Stimulated activated CD4-positive, alpha-beta T cell treated with anti-CD3 and anti-CD28 coated beads, Interleukin-12 subunit alpha, Interleukin-12 subunit beta, amount 100 ng/mL, for 24 hours (primary cell): ENCODE data around the gene TMEM178B.

Source experiments
- DNase-seq, 2 experiments: peaks; one replicate each; pipeline ENCODE4 v3.0.0-alpha.2; 2020; ENCODE audit warnings: low read depth in 2 of 2

The TMEM178B gene

GRCh38 chr7:141221007-141221612, 147.2 kb downstream of the TMEM178B start:
- no peak for DNase-seq

DNA sequence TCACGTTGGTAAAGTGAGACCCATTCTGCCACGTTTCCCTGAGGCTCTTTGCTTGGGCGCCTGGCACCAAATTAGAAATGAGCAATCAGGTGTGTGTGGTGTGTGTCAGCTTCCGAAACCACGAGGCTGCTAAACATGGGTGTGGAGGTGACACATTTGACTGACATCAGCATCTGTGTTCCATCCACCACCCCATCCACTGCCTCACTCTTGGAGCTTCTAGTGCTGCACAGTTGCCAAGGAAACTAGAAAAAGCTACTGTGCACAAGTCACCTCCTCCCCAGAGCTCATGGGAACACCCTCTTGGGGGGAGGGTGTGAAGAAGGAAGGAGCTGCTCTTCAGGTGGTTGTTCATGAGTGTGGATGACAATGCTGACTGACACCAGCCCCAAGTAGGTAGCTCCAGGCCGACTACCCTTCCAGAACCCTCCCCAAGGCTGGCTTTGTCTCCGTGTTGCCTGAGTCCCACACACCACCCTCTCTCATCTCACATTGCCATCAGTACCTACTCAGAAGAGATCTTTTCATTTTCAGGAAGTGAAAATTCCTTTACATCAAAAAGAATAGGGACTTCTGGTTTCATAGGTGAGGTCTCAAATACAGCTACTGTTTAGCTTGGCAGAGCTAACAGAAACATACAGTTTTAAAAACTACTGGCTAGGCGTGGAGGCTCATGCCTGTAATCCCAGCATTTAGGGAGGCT, 152.2 kb downstream of the TMEM178B start:
- DNase-seq, result no peak

- DNase-seq, result no peak
Measured at GRCh38 chr7:141227454-141227853, 153.6 kb downstream of the TMEM178B start.

GRCh38 chr7:141228482-141228881, 154.6 kb downstream of the TMEM178B start:
- no peak for DNase-seq

DNA sequence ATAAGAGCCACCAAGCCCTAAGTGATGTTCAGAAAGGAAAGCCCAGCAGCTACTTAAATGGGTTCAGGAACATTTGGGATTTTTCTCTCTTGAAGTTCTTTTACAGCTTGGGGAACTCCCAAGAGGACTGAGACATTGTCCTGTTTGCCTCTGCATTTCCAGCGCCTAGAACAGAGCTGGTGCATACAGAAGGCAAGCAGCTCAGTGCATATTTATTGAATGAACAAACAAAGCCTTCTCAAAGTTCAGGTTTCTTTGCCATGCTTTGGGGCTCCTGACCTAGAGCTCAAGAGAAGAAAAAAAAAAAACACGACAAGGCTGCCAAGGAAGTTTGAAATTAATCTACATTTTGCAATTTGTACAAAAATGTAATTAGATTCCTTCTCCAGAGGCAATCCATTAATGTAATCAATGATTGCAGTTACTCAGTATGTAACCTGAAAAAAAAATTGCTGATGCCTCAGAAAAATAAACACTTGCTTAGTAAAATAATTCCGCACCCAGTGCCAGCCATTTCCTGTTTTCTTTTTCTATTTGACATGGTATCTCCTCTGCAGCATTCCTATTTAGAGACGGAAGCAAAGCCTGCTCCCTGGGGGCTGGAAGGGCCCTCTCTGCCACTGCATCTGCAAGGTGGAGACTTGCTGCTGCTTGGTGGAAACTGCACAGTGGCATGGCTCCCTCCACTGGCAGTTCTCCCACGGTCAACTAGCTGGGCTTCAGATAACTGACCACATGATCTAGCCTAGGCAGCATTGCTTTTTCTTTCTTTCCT, 157.3 kb downstream of the TMEM178B start:
- DNase-seq, result no peak

DNA sequence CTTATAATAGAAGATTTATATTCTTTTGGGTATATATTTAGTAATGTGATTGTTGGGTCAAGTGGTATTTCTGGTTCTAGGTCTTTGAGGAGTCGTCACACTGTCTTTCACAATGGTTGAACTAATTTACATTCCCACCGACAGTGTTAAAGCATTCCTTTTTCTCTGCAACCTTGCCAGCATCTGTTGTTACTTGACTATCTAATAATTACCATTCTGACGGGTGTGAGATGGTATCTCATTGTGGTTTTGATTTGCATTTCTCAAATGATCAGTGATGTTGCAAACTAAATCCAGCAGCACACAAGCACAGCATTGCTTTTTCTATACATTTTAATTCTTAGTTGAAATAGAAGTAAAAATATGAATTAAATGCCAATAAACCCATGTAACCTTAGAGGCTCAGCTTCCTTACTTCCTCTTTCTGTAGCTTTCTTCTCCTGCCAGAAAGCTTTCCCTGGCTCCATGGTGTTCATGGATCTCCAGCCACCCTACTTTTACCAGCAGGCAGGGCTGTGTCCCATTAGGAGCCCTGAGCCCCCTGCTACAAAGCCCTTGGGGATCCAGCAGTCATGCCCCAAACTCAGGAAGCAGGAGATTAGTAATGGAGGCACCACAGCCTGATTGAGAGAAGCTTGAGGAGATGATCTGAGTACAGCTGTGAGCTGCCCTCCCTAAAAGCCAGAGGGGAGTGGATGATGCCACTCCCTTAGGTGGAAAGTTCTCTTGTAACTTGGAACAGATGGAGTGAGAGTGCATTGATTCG, 158.6 kb downstream of the TMEM178B start:
- no peak for DNase-seq

DNA sequence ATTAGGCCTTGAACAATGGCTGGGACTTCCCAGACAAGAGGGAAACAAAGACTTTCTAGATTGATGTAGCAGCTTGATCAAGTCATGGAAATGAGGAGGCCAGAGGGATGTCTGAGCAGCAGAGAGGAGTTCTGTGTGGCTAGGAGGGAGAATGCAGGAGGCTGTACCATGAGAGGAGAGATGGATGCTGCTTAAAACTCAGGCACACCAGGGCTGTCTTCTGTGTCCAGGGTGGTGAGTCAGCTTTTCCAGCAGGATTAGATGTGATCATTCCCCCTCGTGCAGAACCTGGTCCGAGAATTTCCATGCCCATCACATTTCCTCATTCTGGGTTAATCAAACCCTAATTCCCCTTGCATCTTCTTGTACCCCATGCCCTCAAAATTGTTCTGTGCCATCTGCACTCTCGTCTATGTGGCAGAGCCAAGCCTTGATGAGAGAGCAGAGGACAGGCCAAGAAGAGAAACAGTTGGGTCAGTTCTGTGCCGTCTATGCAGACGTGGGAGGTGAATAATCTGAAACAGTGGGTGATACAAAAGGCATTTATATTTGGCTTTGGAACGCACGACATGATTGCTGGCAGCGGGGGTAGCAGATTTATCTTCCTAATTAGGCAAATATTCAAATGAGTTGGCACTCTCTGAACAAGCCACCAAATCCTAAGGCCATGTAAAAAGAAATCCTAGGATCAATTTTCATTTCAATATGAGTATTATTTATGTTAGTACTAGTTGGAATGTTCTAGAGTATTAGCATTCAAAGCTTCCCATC, 160.7 kb downstream of the TMEM178B start:
- no peak for DNase-seq

DNA sequence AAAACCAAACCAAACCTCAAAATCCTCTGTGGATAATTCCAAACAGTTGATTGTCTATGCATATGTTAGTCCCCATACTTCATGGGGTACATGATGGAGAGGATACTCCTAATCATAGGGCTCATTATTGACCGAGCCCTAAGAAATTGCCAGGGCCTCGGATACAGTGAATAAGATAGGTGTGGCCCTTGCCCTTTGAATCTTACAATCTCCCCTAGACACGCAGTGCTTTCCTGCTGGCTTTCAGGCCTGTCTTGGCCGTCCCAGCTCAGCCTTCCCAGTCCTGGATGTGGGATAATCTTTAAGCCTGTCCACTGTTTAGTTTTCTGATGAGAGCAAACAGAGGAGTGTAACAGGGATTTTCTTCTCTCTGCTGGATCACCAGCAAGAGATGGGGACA, 161.8 kb downstream of the TMEM178B start:
- no peak for DNase-seq

- DNase-seq, result no peak
Measured at GRCh38 chr7:141238596-141239243, 164.9 kb downstream of the TMEM178B start.

DNA sequence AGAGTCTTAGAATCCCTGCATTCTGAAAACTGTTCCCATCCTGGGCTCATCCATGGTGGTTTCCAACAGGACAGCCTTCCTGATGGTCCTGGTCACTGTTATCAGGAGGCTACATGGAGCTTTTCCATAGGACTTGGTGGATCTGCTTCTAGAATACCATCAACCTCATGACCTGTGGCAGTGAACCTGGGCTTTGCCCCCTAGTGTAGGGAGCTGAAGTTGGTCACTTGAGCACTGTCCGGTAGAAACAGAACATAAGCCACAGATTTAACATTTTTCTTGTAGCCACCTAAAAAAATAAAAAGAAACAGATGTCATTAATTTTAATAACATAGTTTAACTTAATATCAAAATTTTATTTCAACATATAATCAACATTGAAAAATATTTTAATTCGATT, 165.8 kb downstream of the TMEM178B start:
- no peak for DNase-seq

GRCh38 chr7:141242568-141242967, 168.7 kb downstream of the TMEM178B start:
- DNase-seq, result no peak

DNA sequence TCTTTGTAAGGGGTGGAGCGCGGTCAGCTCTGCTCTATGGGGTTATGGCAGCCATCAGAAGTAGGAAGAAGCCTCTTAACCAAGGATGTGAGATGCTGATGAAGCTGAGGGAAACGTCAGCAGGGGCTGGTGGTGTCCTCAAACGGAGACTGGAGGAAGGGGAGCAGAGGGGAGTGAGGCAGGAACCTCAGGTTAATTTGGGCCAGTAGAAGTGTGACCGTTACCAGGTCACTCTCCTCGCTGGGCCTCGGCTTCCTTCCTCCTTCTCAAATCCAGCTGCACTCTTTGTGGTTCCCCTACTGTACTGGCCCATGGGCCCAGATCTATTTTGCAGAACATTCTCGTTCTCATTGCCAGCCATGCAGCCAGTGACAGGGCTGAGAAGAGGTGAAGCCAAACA, 169.5 kb downstream of the TMEM178B start:
- DNase-seq, result no peak

DNA sequence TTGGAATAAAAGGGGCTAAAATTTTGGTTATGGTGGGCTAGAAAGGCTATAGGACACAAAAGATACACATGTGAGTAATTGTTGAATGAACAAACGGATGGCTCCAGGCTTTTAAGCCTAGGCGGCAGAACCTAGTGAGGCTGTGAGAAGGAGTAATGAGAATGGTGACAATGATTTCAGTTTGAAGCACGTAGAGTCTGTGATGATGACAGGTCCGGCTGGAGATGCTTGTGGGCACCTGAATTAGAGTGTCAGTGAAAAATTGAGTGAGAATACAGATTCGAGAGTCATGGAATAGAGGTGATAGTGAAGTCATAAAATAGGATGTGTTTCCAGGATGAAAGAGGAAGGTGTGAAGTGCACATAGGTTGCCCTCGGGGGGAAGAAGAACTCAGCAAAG, 170.6 kb downstream of the TMEM178B start:
- no peak for DNase-seq

GRCh38 chr7:141246426-141246825, 172.6 kb downstream of the TMEM178B start:
- DNase-seq, result no peak

GRCh38 chr7:141251180-141251579, 177.3 kb downstream of the TMEM178B start:
- DNase-seq, result no peak

- DNase-seq, result no peak
Measured at GRCh38 chr7:141251957-141252356, 178.1 kb downstream of the TMEM178B start.

DNA sequence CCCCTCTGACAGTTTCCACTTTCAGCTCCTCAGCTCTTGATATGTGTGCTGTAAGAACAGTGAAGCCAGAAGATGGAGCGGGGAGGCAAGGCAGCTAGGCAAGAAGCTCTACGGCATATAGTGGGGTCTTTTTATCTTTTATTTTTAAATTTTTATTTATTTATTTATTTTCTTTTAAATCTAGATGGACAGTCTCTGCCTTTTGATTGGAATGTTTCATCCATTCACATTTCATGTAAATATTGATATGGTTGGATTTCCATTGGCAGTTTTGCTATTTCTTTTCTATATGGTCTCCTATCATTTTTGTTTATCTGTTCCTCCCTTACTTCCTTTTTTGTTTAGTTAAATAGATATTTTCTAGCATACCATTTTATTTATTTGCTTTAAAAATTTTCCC, 183.7 kb downstream of the TMEM178B start:
- DNase-seq, result no peak

- DNase-seq, result no peak
Measured at GRCh38 chr7:141258559-141258958, 184.7 kb downstream of the TMEM178B start.

DNA sequence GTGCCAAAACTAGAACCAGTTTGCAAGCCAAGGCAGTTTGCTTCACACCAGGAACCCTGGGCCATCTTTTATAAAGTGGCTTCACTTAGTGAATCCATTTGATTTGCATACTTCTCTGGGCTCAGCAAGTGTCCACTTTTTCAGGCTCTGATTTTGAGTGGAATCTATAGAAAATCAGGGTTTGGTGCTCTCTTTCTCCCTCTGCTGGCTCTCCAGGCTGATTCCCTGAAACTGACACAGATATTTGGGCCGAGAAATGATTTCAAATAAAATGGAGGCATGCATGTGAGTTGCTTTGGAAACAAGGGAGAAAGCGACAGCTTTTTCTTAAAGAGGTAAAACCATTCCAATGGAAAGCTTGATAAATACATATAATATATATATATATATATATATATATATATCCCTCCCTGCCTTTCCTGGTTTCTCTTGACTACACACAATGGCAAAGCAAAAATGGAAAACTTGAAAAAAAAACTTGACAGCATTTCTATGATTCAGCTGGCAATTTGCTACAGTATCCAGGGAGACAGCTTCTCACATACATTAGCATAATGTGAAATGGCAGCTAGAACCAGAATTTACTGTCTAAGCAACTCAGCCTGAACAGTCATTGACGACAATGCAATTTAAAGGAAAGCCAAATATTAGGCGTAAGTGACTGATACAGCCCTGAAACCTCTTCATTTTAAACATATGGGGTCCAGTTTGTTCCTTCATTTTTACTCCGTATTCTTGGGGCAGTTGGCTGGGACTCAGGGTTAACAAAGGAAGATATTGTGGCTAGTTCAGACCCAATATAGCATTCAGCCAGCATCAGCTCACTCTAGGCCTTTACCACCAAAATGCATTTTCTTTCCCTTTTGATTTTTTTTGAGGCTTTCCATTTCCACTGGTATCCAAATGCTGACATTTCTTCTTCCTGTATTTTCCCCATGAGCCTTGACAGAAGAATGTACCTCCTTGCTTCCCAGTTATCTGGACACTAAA, 188.5 kb downstream of the TMEM178B start:
- no peak for DNase-seq

DNA sequence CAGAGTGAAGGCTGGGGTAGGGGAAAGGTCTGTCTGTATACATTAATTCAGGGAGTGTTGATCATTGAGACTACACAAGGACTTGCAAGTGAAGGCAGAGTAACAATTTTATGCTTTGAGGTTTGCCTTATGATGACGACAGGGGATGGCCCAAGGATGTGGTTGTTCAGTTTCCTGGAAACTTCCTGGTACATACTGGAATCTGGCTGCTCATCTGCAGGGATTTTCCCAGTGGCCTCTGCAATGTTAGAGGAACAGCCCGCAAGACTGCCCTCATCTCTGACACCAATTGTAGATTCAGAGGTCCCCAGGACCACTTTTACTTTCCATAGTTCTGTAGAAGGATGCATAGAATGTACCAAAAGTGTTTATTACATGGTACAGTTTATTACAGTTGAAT, 189.6 kb downstream of the TMEM178B start:
- no peak for DNase-seq
